D721Med (cell line): ENCODE measurements around the gene HSD11B1L.

Experiments used
- DNase-seq: peaks from one replicate; pipeline ENCODE4 v3.0.0; 2011; ENCODE audit warnings: low spot score; ENCODE audit not compliant: insufficient read length
- FAIRE-seq: peaks from 2 replicates; lab custom pipeline; 2011; peaks lifted over from hg19 to GRCh38; lab: Jason Lieb, UNC
- TF ChIP-seq, protein P1 (sequence below): IDR thresholded peaks from 2 replicates; pipeline ENCODE4 v1.5.1; 2012; ENCODE audit warnings: mild to moderate bottlenecking, control low read depth; ENCODE audit not compliant: insufficient read depth; ENCODE audit errors: missing control alignments

Gene HSD11B1L

DNA sequence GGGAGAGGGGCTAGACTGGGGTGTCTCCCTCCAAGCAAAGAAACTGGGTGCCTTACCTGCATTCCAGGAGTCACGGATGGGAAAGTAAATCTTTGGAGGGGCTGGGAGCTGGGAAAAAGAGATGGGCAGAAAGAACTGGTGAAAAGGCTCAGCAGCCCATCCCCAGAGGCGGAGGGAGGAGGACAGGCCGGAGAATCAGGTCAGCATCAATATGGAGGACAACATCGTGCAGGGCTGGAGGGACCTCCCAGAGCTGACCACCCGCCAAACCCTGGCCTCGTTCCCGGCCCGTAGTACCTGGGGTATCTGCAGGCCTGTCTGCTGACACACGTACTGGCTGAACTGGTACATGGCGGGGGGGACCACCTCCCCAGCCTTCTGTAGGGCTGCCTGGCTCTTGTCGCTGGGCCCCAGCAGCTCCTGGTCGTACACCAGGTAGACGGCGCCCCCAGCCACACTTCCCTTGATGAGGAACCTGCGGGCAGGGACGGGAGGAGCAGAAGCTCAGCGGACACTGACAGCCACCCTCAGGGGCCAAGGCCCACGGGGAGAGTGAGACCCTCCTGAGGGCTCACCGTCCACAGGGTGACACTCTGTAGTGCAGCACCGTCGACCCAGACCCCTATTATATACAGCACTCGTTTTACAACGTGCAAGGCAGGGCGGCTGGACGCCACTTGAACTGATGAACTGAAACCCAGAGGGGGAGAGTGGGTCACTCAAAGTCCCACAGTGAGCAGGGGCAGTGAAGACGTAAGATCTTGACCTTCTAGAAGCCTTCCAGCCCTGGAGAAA lies 1.3 kb upstream of the HSD11B1L start:
- TF ChIP-seq, protein P1, sequence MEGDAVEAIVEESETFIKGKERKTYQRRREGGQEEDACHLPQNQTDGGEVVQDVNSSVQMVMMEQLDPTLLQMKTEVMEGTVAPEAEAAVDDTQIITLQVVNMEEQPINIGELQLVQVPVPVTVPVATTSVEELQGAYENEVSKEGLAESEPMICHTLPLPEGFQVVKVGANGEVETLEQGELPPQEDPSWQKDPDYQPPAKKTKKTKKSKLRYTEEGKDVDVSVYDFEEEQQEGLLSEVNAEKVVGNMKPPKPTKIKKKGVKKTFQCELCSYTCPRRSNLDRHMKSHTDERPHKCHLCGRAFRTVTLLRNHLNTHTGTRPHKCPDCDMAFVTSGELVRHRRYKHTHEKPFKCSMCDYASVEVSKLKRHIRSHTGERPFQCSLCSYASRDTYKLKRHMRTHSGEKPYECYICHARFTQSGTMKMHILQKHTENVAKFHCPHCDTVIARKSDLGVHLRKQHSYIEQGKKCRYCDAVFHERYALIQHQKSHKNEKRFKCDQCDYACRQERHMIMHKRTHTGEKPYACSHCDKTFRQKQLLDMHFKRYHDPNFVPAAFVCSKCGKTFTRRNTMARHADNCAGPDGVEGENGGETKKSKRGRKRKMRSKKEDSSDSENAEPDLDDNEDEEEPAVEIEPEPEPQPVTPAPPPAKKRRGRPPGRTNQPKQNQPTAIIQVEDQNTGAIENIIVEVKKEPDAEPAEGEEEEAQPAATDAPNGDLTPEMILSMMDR = no peak
- FAIRE-seq (no peak), DNase-seq (no peak)

DNA sequence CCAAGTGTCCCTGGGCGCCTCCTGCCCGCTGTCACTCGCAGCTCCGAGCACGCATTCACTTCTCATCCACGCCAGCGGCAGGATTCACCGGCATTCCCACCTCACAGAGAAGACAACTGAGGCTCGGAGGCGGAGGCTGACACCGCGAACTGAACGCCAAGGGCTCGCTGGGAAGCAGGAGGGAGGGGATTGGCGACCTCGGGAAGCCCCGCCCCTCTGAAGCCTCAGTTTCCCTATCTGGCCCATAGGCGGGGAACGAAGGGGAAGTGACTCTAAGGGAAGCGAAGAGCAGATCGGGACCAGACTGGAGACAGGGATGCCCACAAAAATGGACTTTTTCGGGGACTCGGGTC lies 767 bp upstream of the HSD11B1L start:
- FAIRE-seq (no peak), DNase-seq (no peak)
- TF ChIP-seq, protein P1 = no peak

- TF ChIP-seq, protein P1 = no peak
- FAIRE-seq = no peak
- DNase-seq = no peak
Measured at GRCh38 chr19:5681391-5682106, 722 bp downstream of the HSD11B1L start.

DNA sequence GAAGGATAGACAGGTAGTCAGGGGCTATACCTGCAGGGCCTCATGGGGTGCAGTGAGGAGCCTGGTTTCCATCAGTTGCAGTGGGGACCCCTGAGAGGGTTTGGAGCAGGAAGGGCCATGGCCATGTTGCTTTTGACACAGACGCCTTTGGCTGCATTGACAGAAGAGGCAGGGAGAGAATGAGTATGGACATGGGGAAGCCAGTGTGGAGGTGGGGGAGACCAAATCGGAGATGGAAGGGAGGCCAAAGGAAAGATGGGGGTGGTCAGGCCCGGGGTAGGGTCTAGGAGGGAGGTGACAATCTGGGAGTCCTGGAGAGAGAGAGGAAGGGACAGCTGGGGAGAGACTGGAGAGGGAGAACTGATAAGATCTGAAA lies 1.3 kb downstream of the HSD11B1L start:
- no peak for FAIRE-seq
- TF ChIP-seq, protein P1 = no peak

GRCh38 chr19:5683177-5683886 lies 2.5 kb downstream of the HSD11B1L start:
- no peak for FAIRE-seq
- DNase-seq = no peak
- TF ChIP-seq, protein P1 = no peak

More for the DNA sequence above, 1.3 kb downstream of the HSD11B1L start:
- no peak for DNase-seq

DNA sequence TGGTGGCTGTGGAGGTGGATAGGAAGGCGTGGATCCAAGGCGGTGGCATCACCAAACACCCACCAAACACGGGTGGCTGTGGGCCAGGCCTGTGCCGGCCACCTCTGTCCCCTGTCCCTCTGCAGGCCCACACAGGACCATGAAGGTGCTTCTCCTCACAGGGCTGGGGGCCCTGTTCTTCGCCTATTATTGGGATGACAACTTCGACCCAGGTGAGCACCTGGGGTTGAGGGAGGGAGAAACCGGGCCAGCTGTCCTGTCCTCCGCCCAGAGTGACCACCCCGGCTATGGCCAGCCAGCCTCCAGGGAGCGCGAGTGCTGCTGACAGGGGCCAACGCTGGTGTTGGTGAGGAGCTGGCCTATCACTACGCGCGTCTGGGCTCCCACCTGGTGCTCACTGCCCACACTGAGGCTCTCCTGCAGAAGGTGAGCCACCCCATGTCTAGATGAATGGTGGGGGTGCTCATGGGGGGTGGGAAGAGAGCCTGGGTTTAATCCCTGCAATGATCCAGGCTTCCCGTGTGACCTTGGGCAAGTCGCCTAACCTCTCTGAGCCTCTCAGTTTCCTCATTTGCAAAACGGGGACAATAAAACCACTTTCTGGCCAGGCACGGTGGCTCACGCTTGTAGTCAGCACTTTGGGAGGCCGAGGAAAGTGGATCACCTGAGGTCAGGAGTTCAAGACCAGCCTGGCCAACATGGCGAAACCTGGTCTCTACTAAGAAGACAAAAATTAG lies 4.0 kb downstream of the HSD11B1L start:
- TF ChIP-seq, protein P1 = no peak
- FAIRE-seq (no peak), DNase-seq (no peak)
